HEK293 (cell line): Measurements from ENCODE around the gene MYH14.

Experiments
- CTCF ChIA-PET: fragments of 350-600 bp; formaldehyde crosslinking; extraction: SDS; loops from one replicate; lab custom pipeline; 2021; ENCODE audit warnings: antibody characterized with exemption; lab: Yijun Ruan, JAX
- POLR2A ChIA-PET: fragments of 300-600 bp; formaldehyde crosslinking; extraction: SDS; loops from one replicate; lab custom pipeline; 2020; ENCODE audit warnings: antibody characterized with exemption, inconsistent platforms; lab: Yijun Ruan, JAX
- H3K27ac ChIP-seq: fragments of 200-500 bp; sonication (Bioruptor generic); 2 replicates; pipeline ENCODE4 v1.5.1; 2014; ENCODE audit warnings: low read depth, low read length, control low read depth, inconsistent platforms; ENCODE audit errors: extremely low read depth
- H3K36me3 ChIP-seq, 2 experiments: fragments of 200-500 bp in 1 of 2; sonication (Bioruptor generic) in 1 of 2; 1 replicate in 1 of 2; 2 replicates in 1 of 2; pipeline ENCODE4 v1.5.1; 2014 to 2017; ENCODE audit warnings: inconsistent platforms in 2 of 2, low read length in 2 of 2; ENCODE audit not compliant: control insufficient read depth in 2 of 2, insufficient read depth in 1 of 2
- H3K4me1 ChIP-seq: fragments of 200-500 bp; sonication (Bioruptor generic); 2 replicates; pipeline ENCODE4 v1.5.1; 2014; ENCODE audit warnings: mild to moderate bottlenecking, low read length, inconsistent platforms; ENCODE audit not compliant: control insufficient read depth, insufficient read depth
- H3K4me3 ChIP-seq: 2 replicates; pipeline ENCODE4 v1.5.1; 2011; ENCODE audit warnings: low read depth, mild to moderate bottlenecking, control low read depth, low read length, moderate library complexity
- H3K9me3 ChIP-seq: fragments of 200-500 bp; sonication (Bioruptor generic); 2 replicates; pipeline ENCODE4 v1.5.1; 2014; ENCODE audit warnings: low read depth, low read length, inconsistent platforms; ENCODE audit not compliant: control insufficient read depth, insufficient read depth
- EGR2 ChIP-seq: fragments of 450-650 bp; formaldehyde crosslinking; IDR thresholded peaks from 2 replicates; pipeline ENCODE4 v1.5.1; 2016; ENCODE audit warnings: low read depth, missing biosample characterization, missing genetic modification characterization
- GFI1B ChIP-seq: fragments of 450-650 bp; formaldehyde crosslinking; IDR thresholded peaks from 2 replicates; pipeline ENCODE4 v1.5.1; 2016; ENCODE audit warnings: missing biosample characterization, missing genetic modification characterization
- GLIS2 ChIP-seq: fragments of 450-650 bp; formaldehyde crosslinking; IDR thresholded peaks from 2 replicates; pipeline ENCODE4 v1.5.1; 2016; ENCODE audit warnings: missing biosample characterization, missing genetic modification characterization
- IKZF3 ChIP-seq: fragments of 450-650 bp; IDR thresholded peaks from 2 replicates; pipeline ENCODE4 v1.5.0; 2018; ENCODE audit warnings: missing biosample characterization, mild to moderate bottlenecking, missing genetic modification characterization, moderate library complexity
- KLF16 ChIP-seq: fragments of 450-650 bp; formaldehyde crosslinking; IDR thresholded peaks from 2 replicates; pipeline ENCODE4 v1.5.1; 2017; ENCODE audit warnings: missing biosample characterization, missing genetic modification characterization
- KLF8 ChIP-seq: fragments of 450-650 bp; formaldehyde crosslinking; IDR thresholded peaks from 2 replicates; pipeline ENCODE4 v1.5.1; 2016; ENCODE audit warnings: missing biosample characterization, missing genetic modification characterization
- KLF9 ChIP-seq: fragments of 450-650 bp; formaldehyde crosslinking; IDR thresholded peaks from 2 replicates; pipeline ENCODE4 v1.5.1; 2016; ENCODE audit warnings: missing biosample characterization, missing genetic modification characterization, low read depth
- MYNN ChIP-seq: fragments of 450-650 bp; formaldehyde crosslinking; IDR thresholded peaks from 2 replicates; pipeline ENCODE4 v1.5.1; 2016; ENCODE audit warnings: missing biosample characterization, missing genetic modification characterization, borderline replicate concordance
- SALL2 ChIP-seq: fragments of 450-650 bp; formaldehyde crosslinking; IDR thresholded peaks from 2 replicates; pipeline ENCODE4 v1.5.0; 2017; ENCODE audit warnings: missing biosample characterization, mild to moderate bottlenecking, missing genetic modification characterization, borderline replicate concordance
- SCRT2 ChIP-seq: fragments of 450-650 bp; formaldehyde crosslinking; IDR thresholded peaks from 2 replicates; pipeline ENCODE4 v1.5.1; 2016; ENCODE audit warnings: missing biosample characterization, missing genetic modification characterization
- SETDB1 ChIP-seq: IDR thresholded peaks from one replicate; pipeline ENCODE4 v1.6.1; 2017; ENCODE audit warnings: mild to moderate bottlenecking, low read length, moderate library complexity, mixed read lengths; ENCODE audit not compliant: insufficient read length
- SP2 ChIP-seq: fragments of 450-650 bp; formaldehyde crosslinking; IDR thresholded peaks from 2 replicates; pipeline ENCODE4 v1.5.1; 2016; ENCODE audit warnings: missing biosample characterization, missing genetic modification characterization
- TRIM28 ChIP-seq: IDR thresholded peaks from 2 replicates; pipeline ENCODE4 v1.6.1; 2011; ENCODE audit warnings: low read length, control low read depth, borderline replicate concordance
- ZBTB7A ChIP-seq: fragments of 450-650 bp; formaldehyde crosslinking; IDR thresholded peaks from 2 replicates; pipeline ENCODE4 v1.5.1; 2016; ENCODE audit warnings: low read depth, missing biosample characterization, missing genetic modification characterization
- ZEB2 ChIP-seq: fragments of 450-650 bp; formaldehyde crosslinking; IDR thresholded peaks from 2 replicates; pipeline ENCODE4 v1.5.1; 2016; ENCODE audit warnings: missing biosample characterization, missing genetic modification characterization
- ZNF138 ChIP-seq: fragments of 450-650 bp; formaldehyde crosslinking; IDR thresholded peaks from 2 replicates; pipeline ENCODE4 v1.5.1; 2016; ENCODE audit warnings: missing biosample characterization, missing genetic modification characterization, borderline replicate concordance
- ZNF146 ChIP-seq: fragments of 450-650 bp; formaldehyde crosslinking; IDR thresholded peaks from 2 replicates; pipeline ENCODE4 v1.5.1; 2016; ENCODE audit warnings: missing biosample characterization, missing genetic modification characterization
- ZNF16 ChIP-seq: fragments of 450-650 bp; formaldehyde crosslinking; IDR thresholded peaks from 2 replicates; pipeline ENCODE4 v1.5.1; 2016; ENCODE audit warnings: low read depth, missing biosample characterization, missing genetic modification characterization
- ZNF335 ChIP-seq: fragments of 450-650 bp; formaldehyde crosslinking; conservative IDR thresholded peaks from 2 replicates; pipeline ENCODE4 v1.5.1; 2016; ENCODE audit warnings: missing biosample characterization, missing genetic modification characterization
- ZNF37A ChIP-seq: fragments of 450-650 bp; IDR thresholded peaks from 2 replicates; pipeline ENCODE4 v1.5.1; 2018; ENCODE audit warnings: missing biosample characterization, missing genetic modification characterization
- ZNF433 ChIP-seq: fragments of 450-650 bp; formaldehyde crosslinking; IDR thresholded peaks from 2 replicates; pipeline ENCODE4 v1.5.1; 2016; ENCODE audit warnings: missing biosample characterization, missing genetic modification characterization, low read depth
- ZNF530 ChIP-seq: fragments of 450-650 bp; formaldehyde crosslinking; IDR thresholded peaks from 2 replicates; pipeline ENCODE4 v1.5.1; 2016; ENCODE audit warnings: low read depth, missing biosample characterization, missing genetic modification characterization
- ZNF544 ChIP-seq: fragments of 450-650 bp; formaldehyde crosslinking; IDR thresholded peaks from 2 replicates; pipeline ENCODE4 v1.5.0; 2017; ENCODE audit warnings: missing biosample characterization, missing genetic modification characterization
- ZNF548 ChIP-seq: fragments of 450-650 bp; formaldehyde crosslinking; IDR thresholded peaks from 2 replicates; pipeline ENCODE4 v1.5.1; 2016; ENCODE audit warnings: missing biosample characterization, missing genetic modification characterization
- ZNF560 ChIP-seq: fragments of 450-650 bp; formaldehyde crosslinking; IDR thresholded peaks from 2 replicates; pipeline ENCODE4 v1.5.1; 2017; ENCODE audit warnings: missing biosample characterization, missing genetic modification characterization, borderline replicate concordance
- ZNF707 ChIP-seq: fragments of 450-650 bp; formaldehyde crosslinking; IDR thresholded peaks from 2 replicates; pipeline ENCODE4 v1.5.1; 2016; ENCODE audit warnings: missing biosample characterization, missing genetic modification characterization
- ZSCAN30 ChIP-seq: fragments of 450-650 bp; IDR thresholded peaks from 2 replicates; pipeline ENCODE4 v1.5.1; 2018; ENCODE audit warnings: missing biosample characterization, mild to moderate bottlenecking, missing genetic modification characterization, moderate library complexity
- ZXDB ChIP-seq: fragments of 450-650 bp; formaldehyde crosslinking; IDR thresholded peaks from 2 replicates; pipeline ENCODE4 v1.5.1; 2016; ENCODE audit warnings: missing biosample characterization, missing genetic modification characterization
- TF ChIP-seq, protein P1 (sequence below): fragments of 450-650 bp; formaldehyde crosslinking; IDR thresholded peaks from 2 replicates; pipeline ENCODE4 v1.5.1; 2016; ENCODE audit warnings: missing biosample characterization, missing genetic modification characterization, low read depth
- TF ChIP-seq, protein P2 (sequence below): fragments of 450-650 bp; formaldehyde crosslinking; IDR thresholded peaks from 2 replicates; pipeline ENCODE4 v1.5.1; 2016; ENCODE audit warnings: missing biosample characterization, missing genetic modification characterization
- TF ChIP-seq, protein P3 (sequence below): fragments of 450-650 bp; formaldehyde crosslinking; IDR thresholded peaks from 2 replicates; pipeline ENCODE4 v1.5.1; 2016; ENCODE audit warnings: missing biosample characterization, missing genetic modification characterization

MYH14 gene

DNA sequence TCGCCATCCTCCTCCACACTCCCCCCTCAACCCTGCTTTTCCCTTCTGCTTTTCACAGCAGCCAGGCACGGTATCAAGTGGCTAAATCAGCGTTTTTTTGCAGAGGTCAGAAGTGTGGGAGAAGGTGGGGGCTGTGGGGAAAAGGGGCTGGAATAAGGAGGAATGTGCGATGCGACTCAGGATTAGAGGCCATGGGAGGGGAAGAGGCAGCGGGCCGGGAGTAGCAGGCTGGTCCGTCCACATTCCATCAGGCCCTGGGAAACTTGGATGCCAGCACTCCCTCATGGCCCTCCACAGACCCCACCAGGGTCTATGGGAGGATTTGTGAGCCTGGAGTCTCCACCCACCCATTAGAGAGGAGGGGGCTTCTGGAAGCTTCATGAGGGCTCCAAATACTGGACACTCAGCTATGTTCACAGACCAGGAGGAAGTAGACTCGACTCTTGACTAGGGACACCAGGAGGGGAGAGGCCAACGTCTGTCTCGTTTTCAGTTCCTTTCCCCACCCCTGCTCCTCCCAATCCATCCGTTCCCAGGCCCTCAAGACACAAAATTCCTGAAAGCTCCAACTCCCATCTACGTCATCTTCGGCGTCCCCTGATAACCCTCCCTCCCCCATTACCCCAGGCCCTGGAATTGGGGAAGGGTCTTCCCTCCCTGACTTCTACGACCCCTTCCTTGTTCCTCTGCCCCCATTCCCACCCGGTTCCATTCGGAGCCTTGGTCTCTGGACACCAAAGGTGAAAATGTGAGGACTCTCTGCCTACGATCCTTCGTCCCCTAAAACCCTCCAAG, 129.0 kb downstream of the MYH14 start (continued):
- TF ChIP-seq, protein P1, sequence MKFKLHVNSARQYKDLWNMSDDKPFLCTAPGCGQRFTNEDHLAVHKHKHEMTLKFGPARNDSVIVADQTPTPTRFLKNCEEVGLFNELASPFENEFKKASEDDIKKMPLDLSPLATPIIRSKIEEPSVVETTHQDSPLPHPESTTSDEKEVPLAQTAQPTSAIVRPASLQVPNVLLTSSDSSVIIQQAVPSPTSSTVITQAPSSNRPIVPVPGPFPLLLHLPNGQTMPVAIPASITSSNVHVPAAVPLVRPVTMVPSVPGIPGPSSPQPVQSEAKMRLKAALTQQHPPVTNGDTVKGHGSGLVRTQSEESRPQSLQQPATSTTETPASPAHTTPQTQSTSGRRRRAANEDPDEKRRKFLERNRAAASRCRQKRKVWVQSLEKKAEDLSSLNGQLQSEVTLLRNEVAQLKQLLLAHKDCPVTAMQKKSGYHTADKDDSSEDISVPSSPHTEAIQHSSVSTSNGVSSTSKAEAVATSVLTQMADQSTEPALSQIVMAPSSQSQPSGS, result no peak
- TF ChIP-seq IKZF3 (tag by site-specific recombination) (peak; percentile 42; the same call in 1 of the 2 replicates), ZNF548 (tag by site-specific recombination) (no peak), GLIS2 (tag by site-specific recombination) (0 out of 2 replicates have a peak, but pooled peaks have one; percentile 11), ZNF138 (tag by site-specific recombination) (no peak), EGR2 (tag by site-specific recombination) (peak; percentile 61), ZNF560 (no peak), KLF9 (no peak), ZNF146 (no peak)

DNA sequence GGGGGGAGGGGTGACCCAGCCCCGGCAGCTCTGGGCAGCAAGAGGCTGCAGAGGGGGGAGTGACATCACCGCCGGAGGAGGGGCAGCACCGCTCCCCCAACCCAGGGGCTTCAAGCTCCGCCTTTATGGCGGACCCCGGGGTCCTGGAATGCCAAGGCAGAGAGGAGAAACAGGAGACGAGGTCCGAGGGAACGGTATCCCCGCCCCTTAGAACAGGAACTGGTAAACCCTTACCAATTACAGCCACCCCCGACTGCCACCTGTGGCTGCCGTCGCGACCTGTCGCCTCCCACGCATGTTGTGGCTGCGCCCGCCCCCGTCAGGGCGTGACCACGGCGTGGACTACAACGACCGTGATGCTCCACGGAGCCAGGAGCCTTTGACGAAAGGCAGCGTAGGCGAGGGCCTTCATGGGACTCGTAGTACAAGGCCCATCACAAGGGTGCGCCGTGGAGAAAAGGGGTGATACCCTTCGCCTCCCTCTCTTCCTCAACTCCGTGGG, 129.9 kb downstream of the MYH14 start:
- ChIA-PET POLR2A (interaction anchor here (0.5 to 1.5 kb wide), 14 partner anchors 8 to 491 kb away, joined by 3 to 10 read pairs (median 3); partner anchors contain the start of gene JOSD2), CTCF (interaction anchor here (0.5 to 1.6 kb wide), 4 partner anchors 36 to 197 kb away, joined by 4 to 8 read pairs (median 4); no protein-coding TSS in a partner anchor)
- Histone ChIP-seq H3K4me1 (peaks cover 16% of the 10 kb centered on the region), H3K27ac (peak overlapping the region; percentile 21; the same call in 1 of the 2 replicates), H3K4me3 (peak overlapping the region; percentile 61), H3K9me3 (no peaks in the 10 kb centered on the region), H3K36me3 (no peaks in the 10 kb centered on the region)
- no peak for TF ChIP-seq ZNF530 (tag by site-specific recombination)
- TF ChIP-seq GFI1B (tag by site-specific recombination), result no peak
- no peak for TF ChIP-seq ZNF37A (tag by site-specific recombination)
- 0 out of 2 replicates have a peak, but pooled peaks have one; percentile 31 for TF ChIP-seq ZBTB7A (tag by site-specific recombination)
- no peak; the same call in 1 of the 2 replicates for TF ChIP-seq ZNF335 (tag by site-specific recombination)
- TF ChIP-seq ZXDB (tag by site-specific recombination), result peak; percentile 91
- TF ChIP-seq SETDB1, result no peak
- TF ChIP-seq, protein P2, sequence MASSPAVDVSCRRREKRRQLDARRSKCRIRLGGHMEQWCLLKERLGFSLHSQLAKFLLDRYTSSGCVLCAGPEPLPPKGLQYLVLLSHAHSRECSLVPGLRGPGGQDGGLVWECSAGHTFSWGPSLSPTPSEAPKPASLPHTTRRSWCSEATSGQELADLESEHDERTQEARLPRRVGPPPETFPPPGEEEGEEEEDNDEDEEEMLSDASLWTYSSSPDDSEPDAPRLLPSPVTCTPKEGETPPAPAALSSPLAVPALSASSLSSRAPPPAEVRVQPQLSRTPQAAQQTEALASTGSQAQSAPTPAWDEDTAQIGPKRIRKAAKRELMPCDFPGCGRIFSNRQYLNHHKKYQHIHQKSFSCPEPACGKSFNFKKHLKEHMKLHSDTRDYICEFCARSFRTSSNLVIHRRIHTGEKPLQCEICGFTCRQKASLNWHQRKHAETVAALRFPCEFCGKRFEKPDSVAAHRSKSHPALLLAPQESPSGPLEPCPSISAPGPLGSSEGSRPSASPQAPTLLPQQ (tag by site-specific recombination), result no peak
- no peak for TF ChIP-seq SALL2 (tag by site-specific recombination)
- peak; percentile 51; the same call in 1 of the 2 replicates for TF ChIP-seq KLF16 (tag by site-specific recombination)
- TF ChIP-seq ZNF544 (tag by site-specific recombination), result no peak
- 0 out of 2 replicates have a peak, but pooled peaks have one; percentile 36 for TF ChIP-seq ZEB2 (tag by site-specific recombination)
- peak; percentile 86 for TF ChIP-seq SP2 (tag by site-specific recombination)
- peak; percentile 74 for TF ChIP-seq KLF8 (tag by site-specific recombination)
- no peak for TF ChIP-seq ZNF16 (tag by site-specific recombination)
- TF ChIP-seq, protein P3, sequence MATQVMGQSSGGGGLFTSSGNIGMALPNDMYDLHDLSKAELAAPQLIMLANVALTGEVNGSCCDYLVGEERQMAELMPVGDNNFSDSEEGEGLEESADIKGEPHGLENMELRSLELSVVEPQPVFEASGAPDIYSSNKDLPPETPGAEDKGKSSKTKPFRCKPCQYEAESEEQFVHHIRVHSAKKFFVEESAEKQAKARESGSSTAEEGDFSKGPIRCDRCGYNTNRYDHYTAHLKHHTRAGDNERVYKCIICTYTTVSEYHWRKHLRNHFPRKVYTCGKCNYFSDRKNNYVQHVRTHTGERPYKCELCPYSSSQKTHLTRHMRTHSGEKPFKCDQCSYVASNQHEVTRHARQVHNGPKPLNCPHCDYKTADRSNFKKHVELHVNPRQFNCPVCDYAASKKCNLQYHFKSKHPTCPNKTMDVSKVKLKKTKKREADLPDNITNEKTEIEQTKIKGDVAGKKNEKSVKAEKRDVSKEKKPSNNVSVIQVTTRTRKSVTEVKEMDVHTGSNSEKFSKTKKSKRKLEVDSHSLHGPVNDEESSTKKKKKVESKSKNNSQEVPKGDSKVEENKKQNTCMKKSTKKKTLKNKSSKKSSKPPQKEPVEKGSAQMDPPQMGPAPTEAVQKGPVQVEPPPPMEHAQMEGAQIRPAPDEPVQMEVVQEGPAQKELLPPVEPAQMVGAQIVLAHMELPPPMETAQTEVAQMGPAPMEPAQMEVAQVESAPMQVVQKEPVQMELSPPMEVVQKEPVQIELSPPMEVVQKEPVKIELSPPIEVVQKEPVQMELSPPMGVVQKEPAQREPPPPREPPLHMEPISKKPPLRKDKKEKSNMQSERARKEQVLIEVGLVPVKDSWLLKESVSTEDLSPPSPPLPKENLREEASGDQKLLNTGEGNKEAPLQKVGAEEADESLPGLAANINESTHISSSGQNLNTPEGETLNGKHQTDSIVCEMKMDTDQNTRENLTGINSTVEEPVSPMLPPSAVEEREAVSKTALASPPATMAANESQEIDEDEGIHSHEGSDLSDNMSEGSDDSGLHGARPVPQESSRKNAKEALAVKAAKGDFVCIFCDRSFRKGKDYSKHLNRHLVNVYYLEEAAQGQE (tag by site-specific recombination), result no peak
- TF ChIP-seq ZNF433, result no peak
- peak; percentile 32 for TF ChIP-seq ZSCAN30
- TF ChIP-seq ZNF707 (tag by site-specific recombination), result no peak
- no peak for TF ChIP-seq MYNN (tag by site-specific recombination)
- TF ChIP-seq TRIM28, result no peak
- TF ChIP-seq SCRT2, result peak; percentile 100
